HG02938 (cell line): ENCODE data around the gene DUSP2.
"Not testable (repeated sequence)": the region's sequence is repeated elsewhere in the genome, so short reads cannot be mapped to it uniquely, and the experiment has no call there.

Source experiments
- ATAC-seq: cut with Tn5 transposase; IDR thresholded peaks from one replicate; pipeline ENCODE4 v1.9.1; 2021; ENCODE audit warnings: mild to moderate bottlenecking, moderate library complexity; ENCODE audit not compliant: unreplicated experiment

Gene DUSP2

DNA sequence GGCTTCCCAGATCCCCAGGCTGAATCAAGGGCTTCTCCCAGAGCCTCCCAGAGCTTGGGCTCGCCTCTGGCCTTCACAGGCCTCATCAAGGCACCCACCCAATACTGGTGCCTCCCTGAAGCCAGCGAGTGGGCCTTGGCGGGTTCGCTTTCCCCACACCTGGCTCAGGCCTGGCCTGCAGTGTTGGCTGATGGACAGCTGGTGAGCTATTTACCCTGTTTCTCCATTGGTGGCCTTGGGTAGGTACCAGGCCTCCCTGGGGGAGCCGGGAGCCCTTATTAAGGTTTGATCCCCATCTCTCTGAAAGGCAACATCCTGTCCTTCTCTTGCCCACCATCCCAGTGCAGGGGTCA lies 18.2 kb upstream of the DUSP2 start:
- ATAC-seq: no peak

DNA sequence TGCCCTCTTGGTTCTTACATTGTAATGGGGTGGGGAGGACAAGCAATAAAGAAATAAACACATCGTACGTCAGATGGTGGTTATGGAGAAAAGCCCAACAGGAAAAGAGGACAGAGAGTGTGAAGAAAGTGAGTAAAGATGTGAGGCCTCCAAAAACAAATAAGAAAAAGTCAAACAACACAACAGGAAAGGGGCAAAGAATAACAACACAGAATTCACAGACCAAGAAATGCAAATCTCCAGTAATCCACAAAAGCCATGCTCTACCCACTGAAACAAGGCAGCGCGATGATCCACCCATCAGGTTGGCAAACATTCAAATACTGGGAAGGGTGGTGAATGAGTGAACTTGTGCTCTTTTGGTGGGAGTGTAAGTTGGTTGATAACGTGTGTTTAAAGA lies 16.7 kb upstream of the DUSP2 start:
- no peak for ATAC-seq

DNA sequence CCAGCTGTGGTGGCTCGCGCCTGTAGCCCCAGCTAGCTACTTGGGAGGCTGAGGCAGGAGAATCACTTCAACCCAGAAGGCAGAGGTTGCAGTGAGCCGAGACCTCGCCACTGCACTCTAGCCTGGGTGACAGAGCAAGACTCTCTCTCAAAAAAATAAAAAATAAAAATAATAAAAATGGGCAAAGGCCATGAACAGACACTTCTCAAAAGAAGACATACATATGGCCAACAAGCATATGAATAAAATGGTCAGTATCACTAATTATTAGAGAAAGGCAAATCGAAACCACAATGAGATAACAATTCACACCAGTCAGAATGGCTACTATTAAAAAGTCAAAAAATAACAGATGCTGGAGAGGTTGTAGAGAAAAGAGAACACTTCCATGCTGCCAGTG lies 15.1 kb upstream of the DUSP2 start:
- not testable (repeated sequence) for ATAC-seq

DNA sequence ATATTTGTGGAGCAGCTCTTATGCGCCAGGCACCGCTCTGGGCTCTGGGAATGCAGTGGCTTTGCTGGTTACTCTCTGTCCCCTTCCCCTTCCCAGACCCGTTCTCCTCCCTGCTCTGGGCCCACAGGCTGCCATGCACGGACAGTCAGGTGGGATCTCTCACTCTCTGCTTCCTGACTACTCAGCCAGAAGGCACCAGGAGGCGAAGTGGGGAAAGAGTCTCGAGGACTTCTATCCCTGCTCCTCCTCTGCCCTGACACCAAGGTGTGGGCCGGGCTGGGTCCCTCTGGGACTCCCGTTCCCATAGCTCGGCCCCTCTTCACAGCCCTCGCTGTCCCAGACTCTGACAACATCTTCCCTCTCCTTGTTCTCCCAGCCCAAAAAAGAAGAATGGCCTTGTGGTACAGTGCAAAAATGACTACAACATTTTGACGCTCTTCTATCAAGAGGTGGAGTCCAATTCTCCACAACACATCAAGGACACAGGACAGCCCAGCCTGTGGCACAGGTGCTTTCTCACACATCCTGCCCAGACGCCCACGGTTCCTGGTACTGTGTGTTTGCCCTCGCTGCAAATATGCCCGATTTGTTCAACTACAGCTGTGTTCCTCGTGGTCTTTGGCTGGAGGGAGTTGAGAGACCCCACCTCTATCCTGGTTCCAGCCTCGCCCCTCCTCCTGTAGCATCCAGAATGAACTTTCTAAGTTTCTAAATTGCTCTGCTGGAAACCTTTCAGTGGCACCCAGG lies 14.0 kb upstream of the DUSP2 start:
- no peak for ATAC-seq

DNA sequence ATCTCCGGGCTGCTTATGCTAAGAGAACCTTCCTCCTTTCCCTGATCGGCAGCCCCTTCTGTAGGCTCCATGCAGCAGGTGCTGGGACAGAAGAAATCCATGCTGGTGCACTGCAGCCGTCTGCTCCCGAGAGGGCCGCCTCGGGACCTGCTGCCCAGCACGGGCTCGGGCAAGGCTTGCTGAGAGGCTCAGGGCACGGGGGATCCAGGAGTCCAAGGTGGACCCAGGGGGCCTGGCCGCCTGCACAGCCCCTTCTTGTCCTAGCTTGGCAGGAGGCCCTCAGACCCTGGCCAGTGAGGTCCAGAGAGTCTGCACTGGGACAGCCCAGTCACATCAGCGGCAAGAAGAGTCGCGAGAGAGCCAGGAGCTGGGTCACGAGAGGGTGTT lies 13.3 kb upstream of the DUSP2 start:
- no peak for ATAC-seq

DNA sequence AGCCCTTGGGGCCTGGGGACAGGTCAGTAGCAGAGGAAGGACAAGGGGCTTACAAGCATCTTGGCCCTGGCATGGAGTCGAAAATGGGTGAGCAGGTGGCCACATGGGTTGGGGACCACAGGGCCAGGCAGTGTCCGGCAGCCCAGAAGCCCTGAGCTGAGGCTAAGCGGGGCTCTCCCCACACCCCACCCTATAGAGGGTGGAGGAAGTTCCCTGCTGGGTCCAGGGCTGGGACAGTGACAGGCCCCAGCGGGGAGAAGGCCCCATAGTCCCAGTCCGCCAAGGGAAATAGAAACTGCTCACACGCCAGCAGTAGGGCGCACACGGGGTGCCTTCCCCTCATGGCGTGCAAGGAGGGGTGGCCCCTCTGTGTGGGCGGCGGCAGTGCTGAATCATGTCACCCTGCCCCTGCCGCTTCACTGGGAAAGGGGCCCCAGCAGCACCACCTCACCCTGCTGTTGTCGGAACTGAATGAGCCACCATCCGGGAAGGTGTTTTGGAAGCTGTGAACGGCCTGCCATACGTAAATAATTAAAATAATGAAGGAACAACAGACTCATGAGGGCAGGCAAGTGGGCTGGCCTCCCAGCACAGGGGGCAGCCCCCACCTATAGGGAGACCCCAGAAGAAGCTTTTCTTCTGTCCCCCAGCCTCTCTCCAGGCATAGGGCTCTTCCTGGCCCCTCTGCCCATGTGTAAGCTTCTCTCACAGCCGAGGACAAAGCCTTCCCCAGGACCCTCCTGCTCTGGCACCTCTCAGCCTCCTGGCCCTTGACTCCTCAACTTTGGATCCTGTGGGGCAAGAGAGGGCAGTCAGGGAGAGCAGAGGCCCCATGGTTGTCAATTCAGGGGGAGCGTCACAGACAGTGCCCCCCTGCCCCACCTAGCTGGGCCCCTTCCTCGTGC lies 12.7 kb upstream of the DUSP2 start:
- peak; percentile 55 for ATAC-seq

DNA sequence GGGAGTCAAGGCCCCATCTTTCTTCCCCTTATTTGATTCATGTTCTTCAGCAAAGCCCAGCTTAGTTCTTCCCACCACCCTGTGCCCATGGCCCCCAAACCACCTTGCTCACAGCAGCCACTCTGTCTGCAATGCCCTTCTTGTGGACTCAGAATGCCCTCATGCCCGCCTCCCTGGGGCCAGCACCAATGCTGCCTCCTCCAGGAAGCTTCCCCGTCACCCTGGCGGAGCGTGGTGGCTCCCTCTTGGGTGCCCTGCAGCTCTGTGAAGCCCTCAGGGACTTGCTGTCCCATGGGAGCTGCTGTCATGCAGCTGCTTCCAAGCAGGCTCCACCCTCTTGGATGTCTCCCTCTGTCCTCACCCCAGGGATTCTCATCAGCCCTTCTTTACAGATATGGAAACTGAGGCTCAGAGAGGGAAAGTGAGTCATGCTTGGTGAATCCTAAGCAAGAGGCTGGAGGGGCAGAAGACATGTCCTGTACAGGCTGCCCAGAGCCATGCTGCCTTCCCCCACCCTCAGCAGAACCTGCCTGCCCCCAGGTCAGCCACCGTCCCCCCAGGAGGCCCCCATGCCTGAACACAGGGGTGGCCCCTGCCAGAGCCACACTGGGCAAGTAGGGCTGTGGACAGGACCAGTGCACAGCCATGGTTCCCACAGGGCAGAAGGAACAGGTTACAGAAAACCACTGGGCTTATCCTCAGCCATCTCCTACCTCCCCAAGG lies 11.8 kb upstream of the DUSP2 start:
- peak; percentile 32 for ATAC-seq

DNA sequence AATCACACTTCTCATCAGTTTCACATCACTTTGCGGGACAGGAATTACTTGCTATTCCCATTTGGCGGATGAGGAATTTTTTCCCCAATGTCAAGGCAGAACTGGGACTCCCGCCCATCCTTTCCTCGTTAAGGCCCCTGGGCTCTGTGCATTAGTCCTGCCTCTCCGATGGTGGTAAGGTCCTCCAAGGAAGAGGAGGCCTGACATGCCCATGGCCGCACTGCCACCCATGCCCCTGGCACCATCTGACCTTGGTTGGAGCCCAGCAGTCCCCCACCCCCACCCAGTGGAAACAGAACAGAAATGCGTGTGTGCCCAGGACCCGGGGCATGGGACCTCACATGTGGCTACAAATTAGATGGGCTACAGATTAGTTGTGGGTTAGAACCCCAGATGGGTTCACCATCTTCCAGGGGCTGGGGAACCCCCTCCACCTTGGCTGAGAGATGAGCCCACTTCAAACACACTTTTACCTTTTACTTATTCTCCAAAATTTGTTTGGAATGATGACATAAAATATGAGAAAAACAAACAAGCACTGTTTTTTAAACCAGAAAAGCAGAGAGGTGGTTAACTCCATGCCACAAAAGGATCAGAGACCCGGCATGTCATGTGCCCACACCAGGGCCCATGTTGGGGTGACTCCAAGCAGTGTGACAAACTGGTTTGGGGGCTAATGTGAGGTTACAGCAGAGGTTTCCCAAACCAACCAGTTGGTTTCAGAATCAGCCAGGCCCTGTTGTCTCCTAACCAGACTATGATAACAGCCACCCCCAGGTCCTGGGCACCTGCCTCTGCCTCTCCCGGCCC lies 11.0 kb upstream of the DUSP2 start:
- no peak for ATAC-seq

DNA sequence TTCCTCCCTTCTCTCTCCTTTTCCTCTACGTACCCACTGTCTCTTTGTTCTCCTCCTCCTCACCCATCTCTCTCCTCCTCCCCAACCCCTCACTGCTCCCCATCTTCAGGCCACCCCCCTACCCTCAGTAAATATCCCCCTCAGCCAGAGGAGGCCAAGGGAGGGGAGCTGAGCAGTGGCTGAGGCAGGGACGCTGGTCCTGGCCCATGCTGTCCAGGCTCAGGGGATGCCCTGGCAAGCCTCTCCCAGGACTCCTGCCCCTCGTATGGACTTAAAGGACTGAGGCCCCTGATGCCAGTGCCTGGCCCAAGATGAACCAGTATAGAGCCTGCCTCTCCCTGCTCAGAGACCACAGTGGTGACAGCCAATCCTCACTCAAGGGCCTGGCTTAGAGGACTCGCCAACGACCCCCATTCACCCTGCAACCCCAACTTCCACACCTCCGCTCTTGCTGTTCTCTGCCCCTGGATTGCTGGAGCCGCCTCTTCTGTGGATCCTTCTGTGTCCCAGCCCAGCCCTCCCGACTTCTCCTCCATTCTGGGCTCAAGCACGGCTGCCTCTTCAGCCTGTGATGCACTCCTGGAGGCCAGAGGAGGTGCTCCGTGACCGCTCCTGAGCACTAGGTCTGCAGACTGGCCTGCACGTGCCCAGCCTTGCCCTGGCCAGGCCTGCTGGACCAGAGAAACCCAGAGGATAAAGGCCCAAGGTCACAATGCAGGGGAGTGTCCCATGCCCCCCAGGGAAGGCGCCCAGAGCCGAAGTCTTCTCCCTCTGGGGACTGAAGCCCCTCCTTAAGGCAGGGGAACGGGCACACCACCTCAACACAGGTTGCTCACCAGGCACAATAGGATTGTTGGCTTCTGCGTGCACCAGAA lies 9.5 kb upstream of the DUSP2 start:
- ATAC-seq: no peak

DNA sequence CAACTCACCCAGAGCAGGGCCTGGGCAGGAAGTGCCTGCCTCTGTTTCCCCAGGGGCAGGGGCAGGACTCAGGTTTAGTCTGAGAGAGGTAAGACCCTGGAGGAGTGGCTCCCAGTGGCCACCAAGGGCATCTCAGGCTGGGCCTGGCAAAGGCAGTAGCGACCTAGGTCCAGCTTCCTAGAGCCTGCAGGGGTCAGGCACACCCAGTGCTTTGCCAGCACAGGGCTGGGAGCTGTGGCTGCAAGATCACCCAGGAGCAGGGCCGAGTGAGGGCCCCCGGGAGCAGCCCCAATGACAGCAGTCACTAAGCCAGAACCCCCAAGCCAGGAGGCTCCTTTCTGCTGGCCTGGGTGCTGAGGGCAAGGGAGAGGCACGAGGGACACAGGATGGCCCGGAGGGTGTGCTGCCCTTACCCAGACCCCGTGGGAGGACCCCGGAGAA lies 8.8 kb upstream of the DUSP2 start:
- no peak for ATAC-seq

DNA sequence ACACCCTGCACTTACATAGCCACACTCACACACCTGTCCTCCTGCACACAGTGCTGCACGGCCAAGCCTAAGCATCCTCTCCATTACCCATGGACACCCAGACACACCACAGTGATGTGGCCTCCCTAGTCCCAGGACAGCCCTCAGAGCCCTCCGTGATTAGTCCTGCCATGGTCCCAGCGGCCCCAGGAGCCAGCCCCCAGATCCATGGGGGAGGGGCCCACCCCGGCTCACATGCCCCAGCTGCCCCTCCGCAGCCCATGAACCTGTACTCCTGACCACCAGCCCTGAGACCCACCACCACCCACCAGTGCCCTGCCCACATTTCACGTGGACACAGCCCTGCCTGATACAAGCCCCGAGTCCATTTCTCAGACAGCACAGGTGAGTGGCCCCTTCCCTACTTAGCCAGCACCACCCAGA lies 8.1 kb upstream of the DUSP2 start:
- ATAC-seq: no peak

DNA sequence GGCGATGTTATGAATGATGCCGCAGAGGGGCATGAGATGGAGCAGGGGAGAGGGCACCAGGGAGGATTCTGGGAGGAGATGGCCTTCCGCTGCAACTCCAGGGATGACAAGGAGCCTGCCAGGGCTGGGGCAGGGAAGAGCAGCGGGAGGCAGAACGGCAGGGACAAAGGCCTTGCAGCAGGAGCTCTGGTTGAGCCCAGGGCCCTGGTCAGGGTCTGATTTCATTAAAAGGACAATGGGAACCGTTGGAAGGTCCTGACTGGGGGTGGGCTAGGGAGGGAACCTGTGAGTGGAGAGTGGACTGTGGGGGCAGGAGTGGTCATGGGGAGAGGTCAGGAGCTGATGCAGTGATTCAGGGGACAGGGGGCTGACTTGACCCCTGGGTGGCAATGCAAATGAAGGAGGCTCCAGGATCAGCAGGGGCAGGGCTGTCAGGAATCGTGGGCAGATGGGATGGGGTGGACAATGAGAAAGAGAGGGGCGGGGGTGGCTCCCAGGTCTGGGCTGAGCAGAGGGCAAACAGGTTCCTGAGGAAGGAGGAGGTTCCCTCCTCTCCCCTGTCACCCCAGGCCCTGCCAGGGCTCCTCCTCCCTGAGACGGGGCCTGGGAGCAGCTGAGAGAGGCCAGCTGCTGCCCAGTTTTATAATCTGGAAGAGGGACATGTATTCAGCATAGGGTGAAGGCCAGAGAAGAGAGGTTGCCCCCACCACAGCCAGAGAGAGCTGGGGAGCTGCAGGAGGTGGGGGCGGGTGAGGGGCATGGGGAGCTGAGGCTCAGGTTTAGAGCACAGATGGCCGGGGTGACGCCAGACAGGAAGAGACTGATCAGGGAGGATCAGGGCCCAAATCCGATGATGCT lies 7.3 kb upstream of the DUSP2 start:
- no peak for ATAC-seq

DNA sequence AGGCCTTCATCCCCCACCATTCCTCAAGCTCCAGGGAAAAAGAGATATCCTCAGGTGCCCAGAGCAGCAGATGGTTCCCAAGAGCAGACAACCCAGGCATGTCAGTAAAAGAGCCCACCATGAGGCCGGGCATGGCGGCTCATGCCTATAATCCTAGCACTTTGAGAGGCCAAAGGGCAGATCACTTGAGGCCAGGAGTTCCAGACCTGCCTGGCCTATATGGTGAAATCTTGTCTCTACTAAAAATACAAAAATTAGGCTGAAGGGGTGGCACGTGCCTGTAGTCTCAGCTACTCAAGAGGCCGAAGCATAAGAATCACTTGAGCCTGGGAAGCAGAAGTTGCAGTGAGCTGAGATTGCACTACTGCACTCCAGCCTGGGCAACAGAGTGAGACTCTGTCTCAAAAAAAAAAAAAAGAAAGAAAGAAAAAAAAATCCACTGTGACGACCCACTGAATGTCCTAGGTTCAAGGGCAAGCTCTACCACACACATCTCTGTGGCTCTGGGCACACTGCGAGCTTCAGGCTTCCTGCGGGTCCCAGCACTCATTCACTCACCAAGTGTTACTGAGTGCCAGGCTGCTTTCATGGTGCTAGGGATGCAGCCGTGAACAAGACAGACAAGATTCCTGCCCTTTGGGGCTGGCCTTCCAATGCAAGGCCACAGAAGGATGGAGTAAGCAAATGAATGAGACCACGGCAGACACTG lies 6.5 kb upstream of the DUSP2 start:
- ATAC-seq: no peak

DNA sequence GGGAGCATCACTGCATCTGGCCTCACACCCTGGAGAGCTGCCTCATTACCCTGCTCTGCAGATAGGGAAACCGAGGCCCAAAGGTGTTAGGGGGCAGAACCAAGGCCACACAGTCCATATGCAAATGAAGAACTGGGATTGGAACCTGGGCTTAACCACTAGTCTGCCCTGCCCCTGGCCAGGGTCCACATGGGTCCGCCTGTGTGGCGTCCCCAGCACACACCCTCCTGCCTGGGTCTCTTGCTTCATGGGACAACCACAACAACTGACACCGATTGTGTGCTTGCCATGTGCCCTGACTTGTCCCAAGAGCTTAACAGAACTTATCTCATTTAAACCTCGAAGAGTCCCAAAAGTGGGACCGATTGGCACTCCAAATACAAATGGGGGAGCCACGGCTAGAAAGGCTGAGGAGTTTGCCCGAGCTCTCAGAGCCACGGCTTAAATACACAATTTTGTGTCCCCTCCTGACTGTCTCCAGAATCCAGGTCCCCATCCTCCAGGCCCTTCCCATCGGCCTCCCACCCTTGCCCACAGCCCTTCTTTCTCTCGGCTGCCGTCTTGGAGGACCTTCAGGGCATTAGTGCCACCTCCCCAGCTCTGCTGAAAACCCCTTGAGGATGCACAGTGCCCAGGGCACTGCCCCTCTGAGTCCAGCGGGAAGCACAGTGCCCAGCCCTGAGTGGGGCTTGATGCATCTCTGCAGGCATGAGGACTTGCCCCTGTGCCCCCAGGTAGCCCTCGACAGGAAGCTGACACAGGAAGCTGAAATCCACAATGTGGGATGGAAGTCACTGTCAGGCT lies 5.8 kb upstream of the DUSP2 start:
- no peak for ATAC-seq

DNA sequence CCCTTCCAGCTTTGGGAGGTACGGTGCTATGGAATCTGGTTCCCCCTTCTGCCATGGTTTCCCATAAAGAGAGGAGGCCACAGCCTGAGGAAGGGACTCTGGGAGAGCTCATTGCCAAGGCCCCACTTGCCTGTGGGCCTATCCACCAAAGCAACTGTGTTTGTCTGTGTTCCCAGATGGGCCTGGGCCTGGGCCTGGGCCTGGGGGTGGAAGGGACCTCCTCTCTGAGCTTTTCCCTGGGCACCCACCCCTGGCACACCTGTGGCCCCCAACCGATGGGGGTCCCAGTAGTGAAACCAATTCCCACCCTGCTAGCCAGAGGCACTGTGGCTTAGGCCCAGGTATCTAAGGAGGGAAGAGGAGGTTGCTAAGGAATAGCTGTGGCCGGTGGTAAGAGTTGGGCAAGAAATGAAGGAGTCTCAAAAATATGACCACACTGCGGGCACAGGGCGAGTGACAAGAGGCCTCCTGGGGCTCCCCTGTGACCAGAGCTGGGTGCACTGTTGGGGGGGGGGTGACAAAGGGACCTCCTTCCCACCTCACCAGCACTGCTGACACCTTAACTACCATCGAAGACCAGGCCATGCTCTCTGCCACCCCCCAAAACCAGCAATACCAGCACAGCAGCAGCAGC lies 4.9 kb upstream of the DUSP2 start:
- no peak for ATAC-seq

DNA sequence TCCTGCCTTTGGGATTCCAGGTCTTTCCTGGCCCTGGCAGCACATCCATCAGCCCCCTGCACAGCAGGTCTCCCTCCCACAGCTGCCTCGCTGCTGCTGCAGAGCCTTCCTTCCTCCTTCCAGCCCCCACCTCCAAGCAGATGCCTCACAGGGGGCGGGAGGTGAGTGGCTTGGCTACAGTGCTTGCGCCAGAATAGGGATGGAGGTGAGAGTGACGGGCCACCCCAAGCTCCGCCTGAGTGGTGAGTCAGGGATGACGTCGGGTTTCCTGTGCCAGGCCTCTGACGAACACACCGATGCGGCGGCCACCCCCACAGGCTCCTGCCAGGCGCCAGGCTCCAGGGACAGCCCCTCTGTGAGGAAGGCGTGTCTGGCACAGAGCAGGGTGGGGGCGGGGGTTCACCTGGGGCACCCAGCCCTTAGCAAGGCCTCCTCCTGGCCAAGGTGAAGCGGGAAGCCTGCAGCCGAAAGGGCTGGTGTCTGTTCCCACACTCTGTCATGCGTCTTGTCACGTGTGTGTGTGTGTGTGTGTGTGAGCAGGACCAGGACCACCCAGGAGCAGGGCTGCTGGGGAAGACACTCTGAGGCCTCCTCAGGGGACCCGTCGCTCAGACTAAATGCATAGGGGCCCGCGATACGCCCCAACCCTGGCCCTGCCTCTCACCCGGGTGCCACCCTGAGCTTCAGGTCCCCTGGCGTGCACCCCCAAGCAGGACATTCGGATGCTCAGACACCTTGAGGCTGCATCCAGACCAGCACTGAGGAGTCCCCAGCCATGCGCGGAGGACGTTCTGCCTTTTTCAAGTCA lies 3.4 kb upstream of the DUSP2 start:
- peak; percentile 38 for ATAC-seq
